OCI-LY3 (cell line): ENCODE data around the gene PLD3.
A peak's percentile ranks its signal among the peaks of the same experiment; 100 is the strongest.

Experiments
- EZH2phosphoT487 ChIP-seq: fragments of 200-600 bp; shearing (Covaris generic); IDR thresholded peaks from 2 replicates; pipeline ENCODE4 v1.6.1; 2018; ENCODE audit warnings: antibody characterized with exemption, mixed run types, low read depth
- TF ChIP-seq, protein P1 (sequence below): fragments of 200-600, 300-600 bp; sonication (generic); IDR thresholded peaks from 2 replicates; pipeline ENCODE4 v1.5.1; 2014; ENCODE audit warnings: antibody characterized with exemption, low read length, low read depth

DNA sequence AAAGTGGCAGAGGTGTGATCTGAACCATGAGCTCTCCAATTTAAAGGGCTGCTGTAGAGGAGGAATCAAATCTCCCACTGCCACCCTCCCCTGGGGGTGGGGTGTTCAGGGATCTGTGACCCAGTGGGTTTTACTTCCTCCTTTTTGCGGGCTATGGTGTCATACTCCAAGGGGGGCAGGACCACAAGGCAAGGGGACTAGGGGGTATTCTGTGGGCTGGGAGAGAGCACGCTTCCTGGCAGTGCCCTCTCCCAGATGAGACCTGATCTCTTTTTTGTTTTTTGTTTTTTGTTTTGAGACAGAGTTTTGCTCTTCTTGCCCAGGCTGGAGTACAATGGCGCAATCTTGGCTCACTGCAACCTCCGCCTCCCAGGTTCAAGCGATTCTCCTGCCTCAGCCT lies 10.3 kb downstream of the PLD3 start:
- TF ChIP-seq, protein P1, sequence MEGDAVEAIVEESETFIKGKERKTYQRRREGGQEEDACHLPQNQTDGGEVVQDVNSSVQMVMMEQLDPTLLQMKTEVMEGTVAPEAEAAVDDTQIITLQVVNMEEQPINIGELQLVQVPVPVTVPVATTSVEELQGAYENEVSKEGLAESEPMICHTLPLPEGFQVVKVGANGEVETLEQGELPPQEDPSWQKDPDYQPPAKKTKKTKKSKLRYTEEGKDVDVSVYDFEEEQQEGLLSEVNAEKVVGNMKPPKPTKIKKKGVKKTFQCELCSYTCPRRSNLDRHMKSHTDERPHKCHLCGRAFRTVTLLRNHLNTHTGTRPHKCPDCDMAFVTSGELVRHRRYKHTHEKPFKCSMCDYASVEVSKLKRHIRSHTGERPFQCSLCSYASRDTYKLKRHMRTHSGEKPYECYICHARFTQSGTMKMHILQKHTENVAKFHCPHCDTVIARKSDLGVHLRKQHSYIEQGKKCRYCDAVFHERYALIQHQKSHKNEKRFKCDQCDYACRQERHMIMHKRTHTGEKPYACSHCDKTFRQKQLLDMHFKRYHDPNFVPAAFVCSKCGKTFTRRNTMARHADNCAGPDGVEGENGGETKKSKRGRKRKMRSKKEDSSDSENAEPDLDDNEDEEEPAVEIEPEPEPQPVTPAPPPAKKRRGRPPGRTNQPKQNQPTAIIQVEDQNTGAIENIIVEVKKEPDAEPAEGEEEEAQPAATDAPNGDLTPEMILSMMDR = no peak
- TF ChIP-seq EZH2phosphoT487 = peak; percentile 74; the same call in 1 of the 2 replicates
